ENCODE results near the gene RXRA. TPM values are rescaled to one million over a fixed set of nuclear protein-coding genes. Genes with fewer than 3 reads are reported as not detected.

The RXRA gene
- polyA plus RNA-seq, 3 donors = 15.8 to 91.0 (median 23.2) TPM

- Histone ChIP-seq H3K9me3 (replicated peaks in 1 of 2; ENCODE audit: control insufficient read depth in 1 of 2, insufficient read depth in 1 of 2, low read length in 2 of 2) (no peaks in the 10 kb centered on the region), H3K79me2 (ENCODE audit: insufficient read depth, low read length) (peaks cover 91% of the 10 kb centered on the region), H3K36me3 (replicated peaks in 1 of 2; ENCODE audit: control insufficient read depth in 1 of 2, insufficient read depth in 2 of 2, low read length in 2 of 2) (peaks cover 42 to 50% of the 10 kb centered on the region in 2 donors), H3K27ac (ENCODE audit: low read depth in 1 of 2, low read length in 2 of 2) (peak overlapping the region; percentile 97), H3K9ac (ENCODE audit: insufficient read depth, low read length, poor library complexity, severe bottlenecking) (peak overlapping the region; percentile 78), H3K27me3 (ENCODE audit: control insufficient read depth in 2 of 2, insufficient read depth in 2 of 2, low read length in 2 of 2) (no peaks in the 10 kb centered on the region), H2AFZ (ENCODE audit: insufficient read depth, low read depth, low read length, poor library complexity, severe bottlenecking) (no peak overlapping the region), H4K20me1 (ENCODE audit: insufficient read depth, low read length) (peaks cover 52% of the 10 kb centered on the region), H3K4me3 (replicated peaks in 1 of 3; ENCODE audit: low read depth in 2 of 3, low read length in 3 of 3) (peak overlapping the region in 2 of 3 experiments; percentile 6 to 68), H3K4me1 (ENCODE audit: control insufficient read depth in 1 of 2, insufficient read depth in 2 of 2, low read length in 2 of 2) (peaks cover 87 to 90% of the 10 kb centered on the region in 2 donors), H3K4me2 (replicated peaks; ENCODE audit: extremely low read depth, low read length, poor library complexity, severe bottlenecking) (peak overlapping the region; percentile 71)
- H3K4me1 Mint-ChIP-seq = peaks cover 85% of the 10 kb centered on the region
- H3K4me3 Mint-ChIP-seq = peak overlapping the region; percentile 55 to 90
- intact Hi-C loops (cut with micrococcal nuclease) = loop anchor here (5.0 kb wide), 3 partner anchors 33 to 82 kb away; partner anchors contain the start of gene RXRA (in 1 of the 2)
- TF ChIP-seq CTCF (IDR thresholded peaks at IDR 0.05) = no peak
- H3K36me3 Mint-ChIP-seq = peaks cover 28 to 84% of the 10 kb centered on the region in 2 donors
- no peaks in the 10 kb centered on the region for H3K9me3 Mint-ChIP-seq
- WGBS (ENCODE audit: insufficient coverage) = 45% methylated on average over 36 of the region's 40 CpGs
- peak; percentile 82 to 94 (median 90) for DNase-seq
- H3K27me3 Mint-ChIP-seq (ENCODE audit: low read depth in 3 of 3) = no peaks in the 10 kb centered on the region
- peak overlapping the region; percentile 97 to 100 (median 100) for H3K27ac Mint-ChIP-seq
Observed at GRCh38 chr9:134408939-134409737, 82.9 kb downstream of the RXRA start.

- no peaks in the 10 kb centered on the region for H3K9me3 Mint-ChIP-seq
- peaks cover 53 to 57% of the 10 kb centered on the region in 2 donors for H3K36me3 ChIP-seq (replicated peaks in 1 of 2; ENCODE audit: control insufficient read depth in 1 of 2, insufficient read depth in 2 of 2, low read length in 2 of 2)
- H3K4me1 ChIP-seq (ENCODE audit: control insufficient read depth in 1 of 2, insufficient read depth in 2 of 2, low read length in 2 of 2) = peaks cover 76 to 79% of the 10 kb centered on the region in 2 donors
- no peak overlapping the region for H2AFZ ChIP-seq (ENCODE audit: insufficient read depth, low read depth, low read length, poor library complexity, severe bottlenecking)
- H3K79me2 ChIP-seq (ENCODE audit: insufficient read depth, low read length) = peaks cover 90% of the 10 kb centered on the region
- no peaks in the 10 kb centered on the region for H3K9me3 ChIP-seq (replicated peaks in 1 of 2; ENCODE audit: control insufficient read depth in 1 of 2, insufficient read depth in 1 of 2, low read length in 2 of 2)
- H3K27me3 Mint-ChIP-seq (ENCODE audit: low read depth in 3 of 3) = no peaks in the 10 kb centered on the region
- peak overlapping the region; percentile 70 to 90 for H3K4me3 Mint-ChIP-seq
- peaks cover 28 to 83% of the 10 kb centered on the region in 2 donors for H3K36me3 Mint-ChIP-seq
- H3K27ac Mint-ChIP-seq = peak overlapping the region; percentile 97 to 100 (median 100)
- peak overlapping the region; percentile 78 for H3K9ac ChIP-seq (ENCODE audit: insufficient read depth, low read length, poor library complexity, severe bottlenecking)
- H3K4me3 ChIP-seq (replicated peaks in 1 of 3; ENCODE audit: low read depth in 2 of 3, low read length in 3 of 3) = peak overlapping the region in 1 of 3 experiments; percentile 68
- peaks cover 76% of the 10 kb centered on the region for H3K4me1 Mint-ChIP-seq
- H4K20me1 ChIP-seq (ENCODE audit: insufficient read depth, low read length) = peaks cover 57% of the 10 kb centered on the region
- intact Hi-C loops (cut with micrococcal nuclease) = loop anchor here in 1 of 2 donors (2.0 kb wide), 1 partner anchor 33 kb away; no protein-coding TSS in a partner anchor
- no peaks in the 10 kb centered on the region for H3K27me3 ChIP-seq (ENCODE audit: control insufficient read depth in 2 of 2, insufficient read depth in 2 of 2, low read length in 2 of 2)
- DNase-seq = peak; percentile 49 to 72 (median 69)
- 40% methylated on average over 17 of the region's 17 CpGs for WGBS (ENCODE audit: insufficient coverage)
- TF ChIP-seq CTCF (IDR thresholded peaks at IDR 0.05) = no peak
- H3K27ac ChIP-seq (ENCODE audit: low read depth in 1 of 2, low read length in 2 of 2) = peak overlapping the region; percentile 97
- peak overlapping the region; percentile 71 for H3K4me2 ChIP-seq (replicated peaks; ENCODE audit: extremely low read depth, low read length, poor library complexity, severe bottlenecking)
Observed at GRCh38 chr9:134410071-134410834, 84.0 kb downstream of the RXRA start.
